ENCODE measurements around the gene COA5.
A peak's percentile ranks its signal among the peaks of the same experiment; 100 is the strongest.

COA5 gene

DNA sequence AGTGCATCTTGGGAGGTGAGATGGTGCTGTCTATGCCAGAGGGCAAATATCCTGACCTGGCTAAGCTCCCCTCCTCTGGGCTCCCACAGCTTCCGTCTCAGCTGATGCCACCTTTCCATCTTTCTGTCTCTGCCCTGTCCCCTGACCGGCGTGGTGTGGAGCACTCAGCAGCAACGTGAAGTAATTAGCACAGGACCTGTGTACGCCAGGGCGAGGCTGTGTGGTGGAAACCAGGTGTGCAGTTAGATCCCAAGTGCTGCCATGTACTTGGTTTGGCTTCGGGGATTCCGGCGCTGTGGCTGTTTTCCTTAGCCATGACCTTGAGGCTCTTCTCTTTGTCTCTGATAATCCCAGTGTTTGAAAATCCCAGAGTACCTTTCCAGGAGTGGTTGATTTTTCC is 36.5 kb downstream of the COA5 start:
- no peak for DNase-seq (ENCODE audit: low read depth)

DNA sequence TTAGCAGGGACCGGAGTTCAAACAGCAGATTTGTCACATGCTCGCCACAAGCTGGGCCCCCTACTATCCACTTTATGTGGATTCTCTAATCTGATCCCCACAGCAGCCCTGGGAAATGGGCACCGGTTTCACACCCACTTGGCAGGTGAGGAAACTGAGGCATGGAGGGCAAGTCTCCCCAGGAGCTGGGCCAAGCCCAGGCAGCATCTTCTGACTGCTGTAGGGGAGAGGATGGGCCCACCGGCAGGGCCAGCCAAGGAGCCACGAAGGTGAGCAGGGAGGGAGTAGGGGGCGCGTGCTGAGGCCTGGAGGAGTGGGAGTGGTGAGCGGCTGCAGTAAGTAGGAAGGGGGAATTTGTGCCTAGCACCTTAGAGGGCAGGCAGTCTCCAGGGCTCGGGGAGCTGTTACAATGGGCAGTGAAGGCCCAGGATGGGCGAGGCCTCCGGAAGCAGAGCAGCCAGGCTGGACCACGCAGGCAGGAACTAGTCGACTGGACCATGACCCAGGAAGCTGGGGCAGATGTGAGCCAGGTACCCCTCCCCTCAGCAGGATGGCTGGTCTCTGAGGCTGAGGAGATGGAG is 37.1 kb downstream of the COA5 start:
- no peak for DNase-seq (ENCODE audit: low read depth)

DNA sequence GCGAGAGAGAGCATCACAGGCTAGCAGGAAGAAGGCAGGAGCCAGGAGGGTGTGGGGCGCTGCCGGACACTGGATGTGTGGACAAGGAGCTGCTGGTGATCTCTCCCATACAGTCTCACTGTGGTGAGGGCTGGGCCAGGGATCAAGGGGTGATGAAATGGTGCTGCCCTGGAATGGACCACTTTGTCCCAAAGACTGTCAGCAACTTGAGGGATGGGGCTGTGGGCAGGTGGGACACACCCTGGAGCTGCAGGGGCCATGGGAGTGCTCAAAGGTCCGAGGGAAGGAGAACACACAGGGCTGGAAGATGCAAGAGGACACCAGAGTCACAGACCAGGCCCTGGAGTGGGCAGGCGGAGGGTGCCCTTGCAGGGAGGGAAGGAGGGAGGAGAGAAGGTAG is 38.0 kb downstream of the COA5 start:
- no peak for DNase-seq (ENCODE audit: low read depth)

DNA sequence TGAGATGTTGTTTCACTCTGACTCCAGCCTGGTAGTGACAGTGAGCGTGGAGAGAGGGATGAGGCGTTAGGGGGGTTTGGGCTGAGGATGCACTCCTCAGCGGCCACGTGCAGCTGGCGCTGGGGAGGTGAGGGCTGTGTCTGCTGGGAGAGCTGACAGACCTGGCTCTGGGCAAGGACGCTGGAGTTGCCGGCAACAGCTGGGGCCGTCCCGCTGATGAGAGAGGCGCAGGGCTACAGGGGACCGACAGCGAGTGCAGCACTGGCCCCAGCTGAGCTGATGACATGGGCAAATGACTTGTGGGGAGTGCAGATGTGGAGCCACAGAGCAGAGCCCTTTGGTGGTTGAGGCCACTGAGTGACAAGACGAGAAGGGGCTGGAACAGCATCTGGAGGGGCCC is 38.4 kb downstream of the COA5 start:
- DNase-seq (ENCODE audit: low read depth): no peak

DNA sequence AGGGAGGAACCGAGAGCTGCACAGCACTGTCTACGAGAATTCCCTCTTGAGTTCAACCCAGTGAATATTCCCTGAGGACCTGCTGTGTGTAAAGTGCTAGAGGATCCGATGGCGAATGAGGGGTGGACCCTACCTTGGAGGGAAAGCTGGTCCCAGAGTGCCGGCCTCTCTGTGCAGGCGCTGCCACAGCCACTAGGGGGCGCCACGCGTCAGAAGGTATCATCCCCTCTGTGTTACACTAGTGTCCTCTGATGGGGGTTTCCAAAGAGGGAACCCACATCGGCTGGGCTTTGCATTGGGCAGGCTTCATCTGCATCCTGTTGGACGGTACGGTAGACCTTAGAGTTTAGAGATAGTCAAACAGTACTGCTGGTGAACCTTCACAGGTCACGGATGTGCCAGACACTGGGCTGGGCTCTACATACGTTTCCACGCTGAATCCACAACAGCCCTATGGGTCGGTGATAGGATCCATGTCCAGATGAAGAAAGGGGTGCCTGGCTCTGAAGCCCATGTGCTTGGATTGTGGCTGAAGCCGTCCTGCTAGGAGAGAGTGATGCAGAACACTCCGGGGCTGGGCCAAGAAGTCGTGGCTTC is 39.0 kb downstream of the COA5 start:
- DNase-seq (ENCODE audit: low read depth): peak; percentile 61

DNA sequence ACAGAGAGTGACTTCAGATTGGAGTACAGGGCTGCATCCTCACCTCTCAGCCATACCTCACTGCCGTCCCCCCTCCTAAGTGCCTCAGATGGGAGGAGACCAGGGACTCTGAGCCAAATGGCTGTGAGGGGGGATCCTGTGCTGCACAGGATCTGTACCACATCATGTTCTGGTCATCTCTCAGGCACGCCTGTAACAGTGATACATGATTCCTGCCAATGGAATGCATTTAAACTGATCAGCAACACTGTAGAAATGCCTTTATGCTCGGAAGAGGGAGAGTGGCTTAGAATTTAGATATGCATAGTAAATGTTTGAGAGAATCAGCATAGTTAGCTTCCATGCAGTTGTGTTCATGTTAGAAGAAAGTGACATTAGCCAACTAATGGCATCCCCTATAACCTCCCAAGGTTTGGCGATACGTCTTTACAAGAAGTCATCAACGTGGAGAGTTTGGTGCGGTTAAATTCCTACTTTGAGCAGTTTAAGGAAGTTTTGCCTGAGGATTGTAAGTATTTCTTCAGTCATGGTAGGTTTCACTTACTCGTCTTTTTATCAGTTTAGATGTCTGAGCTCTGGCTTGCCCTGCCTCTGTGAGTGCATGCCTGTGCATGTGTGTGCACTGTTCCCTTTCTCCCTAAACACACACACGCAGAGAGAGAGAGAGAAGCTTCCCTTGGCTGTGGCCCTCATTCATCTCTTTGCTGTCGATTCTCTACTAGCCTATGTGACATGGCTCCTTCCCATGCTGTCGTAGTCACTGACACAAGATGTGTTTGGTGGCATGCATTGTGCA is 40.0 kb downstream of the COA5 start:
- DNase-seq (ENCODE audit: low read depth): no peak

DNA sequence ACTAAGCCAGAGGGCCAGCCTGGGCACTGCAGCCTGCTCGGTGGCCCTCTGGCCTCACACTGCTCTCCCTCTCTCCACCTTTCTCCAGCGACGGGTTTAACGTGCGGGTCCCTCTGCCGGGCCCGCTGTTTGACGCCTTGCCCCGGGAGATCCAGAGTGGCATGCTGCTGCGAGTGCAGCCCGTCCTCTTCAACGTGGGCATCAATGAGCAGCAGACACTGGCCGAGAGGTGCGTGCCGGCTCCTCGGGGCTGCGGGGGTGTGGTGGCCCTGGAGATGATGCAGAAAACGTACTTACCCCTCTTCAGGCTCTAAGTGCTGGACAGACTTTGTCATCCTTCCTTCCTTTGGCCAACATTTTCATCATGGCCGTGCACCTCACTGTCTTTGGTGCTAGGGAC is 42.4 kb downstream of the COA5 start:
- DNase-seq (ENCODE audit: low read depth): no peak

DNA sequence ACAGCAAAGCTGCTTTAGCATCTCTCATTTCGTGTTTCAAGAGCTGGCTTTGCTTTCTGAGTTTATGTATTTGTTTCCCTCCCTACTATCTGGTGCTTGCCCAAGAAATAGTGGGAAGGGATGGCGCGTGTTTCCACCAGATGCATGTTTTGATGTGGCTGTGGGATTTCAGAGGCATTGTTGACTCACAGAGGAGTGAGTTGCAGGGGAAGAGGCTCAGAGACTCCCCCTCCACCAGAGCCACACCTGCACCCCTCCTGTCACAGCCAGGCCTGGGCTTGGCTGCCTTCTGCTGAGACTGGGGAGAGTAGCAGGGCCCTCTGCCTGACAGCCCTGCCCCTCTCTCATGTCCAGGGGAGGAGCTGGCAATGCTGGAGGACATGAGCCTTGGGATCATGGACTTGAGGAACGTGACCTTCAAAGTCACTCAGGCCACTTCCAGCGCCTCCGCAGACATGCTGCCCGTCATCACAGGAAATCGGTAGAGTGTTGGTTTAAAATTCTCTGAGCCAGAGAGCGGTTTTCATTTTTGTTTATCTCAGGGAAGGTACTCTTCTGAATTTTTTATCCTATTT is 42.9 kb downstream of the COA5 start:
- DNase-seq (ENCODE audit: low read depth): no peak

DNA sequence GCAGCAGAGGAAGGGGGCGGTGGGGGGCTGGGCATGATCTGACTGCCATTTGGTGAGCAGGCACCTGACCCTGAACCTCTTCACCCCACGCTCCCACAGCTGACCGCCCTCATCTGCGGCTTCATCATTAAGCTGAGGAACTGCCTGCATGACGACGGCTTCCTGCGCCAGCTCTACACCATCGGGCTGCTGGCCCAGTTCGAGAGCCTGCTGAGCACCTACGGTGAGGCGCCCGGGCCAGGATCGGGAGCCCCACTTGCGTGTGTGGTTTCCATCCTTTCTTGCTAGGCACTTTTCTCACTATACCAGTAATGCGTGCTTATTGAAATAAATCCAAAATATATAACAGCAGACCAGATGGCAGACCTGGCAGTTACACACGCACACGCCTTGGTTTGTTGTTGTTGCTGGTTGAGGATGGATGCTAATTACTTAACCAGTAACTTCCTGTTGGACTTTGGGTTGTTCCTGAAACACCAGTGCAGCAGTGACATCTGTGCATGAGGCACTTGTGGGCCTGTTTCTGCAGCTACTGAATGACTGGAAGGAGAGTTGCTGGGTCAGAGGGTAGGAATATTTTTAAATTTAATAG is 43.7 kb downstream of the COA5 start:
- no peak for DNase-seq (ENCODE audit: low read depth)

DNA sequence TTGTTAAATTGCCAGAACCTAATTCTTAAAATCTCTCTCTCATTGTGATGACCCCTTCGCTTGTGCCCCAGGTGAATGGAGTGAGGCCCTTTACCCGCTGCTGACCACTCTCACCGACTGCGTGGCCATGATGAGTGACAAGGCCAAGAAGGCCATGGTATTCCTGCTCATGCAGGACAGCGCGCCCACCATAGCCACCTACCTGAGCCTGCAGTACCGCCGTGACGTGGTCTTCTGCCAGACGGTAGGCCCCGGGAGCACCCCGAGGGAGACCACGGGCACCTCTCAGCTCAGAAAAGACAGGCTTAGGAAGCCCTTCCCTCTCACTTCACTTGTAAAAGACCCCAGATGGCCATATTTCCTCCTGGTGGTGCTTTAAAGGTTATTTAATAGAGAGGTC is 44.9 kb downstream of the COA5 start:
- no peak for DNase-seq (ENCODE audit: low read depth)

DNA sequence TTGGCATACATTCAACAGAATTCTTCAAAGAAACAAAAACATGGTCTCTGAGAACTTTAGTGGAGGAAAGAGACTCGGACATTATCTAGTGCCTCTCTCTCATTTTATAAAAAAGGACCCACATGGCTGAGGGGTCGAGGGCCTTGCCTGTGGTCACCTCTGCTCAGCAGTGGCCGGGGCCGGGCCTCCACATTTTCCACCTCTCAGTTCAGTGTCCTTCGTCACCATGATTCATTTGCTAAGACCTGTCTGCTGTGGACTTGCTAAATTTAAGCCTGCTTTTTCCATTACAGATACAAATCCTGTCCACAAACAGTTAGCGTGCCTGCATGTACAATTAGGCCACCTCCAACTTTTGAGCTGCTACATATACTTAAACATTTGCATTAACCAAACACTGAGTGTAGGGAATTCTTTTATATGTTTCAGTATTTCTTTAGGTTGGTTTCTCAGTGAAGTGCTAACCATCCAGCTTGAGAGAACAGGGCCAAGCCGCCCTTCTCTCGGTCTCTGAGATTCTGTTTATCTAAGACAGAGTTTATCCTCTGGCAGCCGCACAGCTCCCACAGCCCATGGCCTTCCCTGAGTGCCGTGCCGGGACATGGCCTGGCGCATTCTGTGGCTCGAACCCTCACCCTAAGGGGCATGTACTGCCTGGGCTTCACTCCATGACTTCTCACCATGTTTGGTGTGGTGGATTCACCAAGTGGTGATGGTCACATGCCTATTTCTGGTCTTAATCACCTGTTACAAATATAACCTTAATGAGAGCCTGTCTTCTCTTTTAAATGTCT is 46.2 kb downstream of the COA5 start:
- no peak for DNase-seq (ENCODE audit: low read depth)

DNA sequence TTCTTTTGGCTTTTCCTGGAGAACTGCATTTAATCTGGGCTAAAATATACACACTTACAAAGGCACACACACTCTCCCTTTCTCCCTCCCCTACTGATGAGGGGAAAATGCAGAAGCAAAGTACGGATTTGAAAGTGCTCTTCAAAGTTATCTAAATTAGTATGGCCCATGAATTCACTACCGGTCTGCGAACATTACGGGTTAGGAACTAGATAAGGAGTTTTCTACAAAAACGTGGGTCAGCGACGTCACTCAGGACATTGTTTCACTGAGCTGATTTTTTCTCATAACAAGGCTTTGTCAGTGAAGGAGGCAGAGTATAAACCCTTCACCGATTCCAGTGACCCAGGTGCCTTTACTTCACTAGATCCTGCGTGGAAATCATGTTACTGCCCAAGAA is 47.3 kb downstream of the COA5 start:
- DNase-seq (ENCODE audit: low read depth): no peak

DNA sequence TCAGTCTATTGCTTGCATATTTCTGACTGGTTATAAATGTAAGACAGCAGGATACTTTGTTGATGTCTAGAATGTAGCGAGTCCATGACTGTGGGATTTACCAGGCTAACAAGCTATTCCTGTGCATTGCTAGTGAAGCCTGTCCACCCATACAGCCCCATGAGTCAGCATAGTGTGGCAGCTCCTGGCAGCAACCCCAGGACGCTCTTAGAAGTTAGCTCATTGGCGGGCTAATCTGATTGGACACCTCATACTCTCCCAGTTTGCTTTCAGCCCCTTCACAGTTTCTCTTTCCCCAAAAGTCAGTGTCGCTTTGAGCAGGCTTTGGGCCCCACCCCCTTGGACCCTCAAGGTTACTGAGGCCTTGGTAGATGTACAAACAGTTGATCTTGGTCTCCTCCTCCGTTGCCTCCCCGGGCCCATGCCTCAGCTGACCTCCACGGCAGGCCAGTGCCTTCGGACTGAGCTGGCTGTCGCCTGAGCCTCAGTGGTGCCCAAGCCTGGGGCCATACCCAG is 48.0 kb downstream of the COA5 start:
- DNase-seq (ENCODE audit: low read depth): no peak

DNA sequence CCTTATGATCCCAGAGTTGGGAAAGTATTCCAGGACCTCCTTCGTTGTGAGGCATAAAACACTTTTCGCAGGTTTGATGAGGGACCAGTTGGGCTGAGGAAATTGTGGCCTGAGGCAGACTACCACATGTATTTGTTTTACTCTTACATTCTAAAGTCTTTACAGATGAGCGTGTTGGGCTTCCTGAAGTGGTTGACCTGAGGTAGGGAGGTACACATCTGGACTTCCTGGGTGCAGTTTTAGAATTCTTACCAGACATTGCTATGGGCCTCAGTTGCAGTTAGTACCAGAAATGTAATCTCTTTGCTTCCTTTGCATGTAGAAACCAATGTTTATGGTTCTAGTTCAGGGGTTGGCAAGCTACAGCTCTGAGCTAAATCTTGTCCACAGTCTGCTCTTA is 48.7 kb downstream of the COA5 start:
- DNase-seq (ENCODE audit: low read depth): no peak

DNA sequence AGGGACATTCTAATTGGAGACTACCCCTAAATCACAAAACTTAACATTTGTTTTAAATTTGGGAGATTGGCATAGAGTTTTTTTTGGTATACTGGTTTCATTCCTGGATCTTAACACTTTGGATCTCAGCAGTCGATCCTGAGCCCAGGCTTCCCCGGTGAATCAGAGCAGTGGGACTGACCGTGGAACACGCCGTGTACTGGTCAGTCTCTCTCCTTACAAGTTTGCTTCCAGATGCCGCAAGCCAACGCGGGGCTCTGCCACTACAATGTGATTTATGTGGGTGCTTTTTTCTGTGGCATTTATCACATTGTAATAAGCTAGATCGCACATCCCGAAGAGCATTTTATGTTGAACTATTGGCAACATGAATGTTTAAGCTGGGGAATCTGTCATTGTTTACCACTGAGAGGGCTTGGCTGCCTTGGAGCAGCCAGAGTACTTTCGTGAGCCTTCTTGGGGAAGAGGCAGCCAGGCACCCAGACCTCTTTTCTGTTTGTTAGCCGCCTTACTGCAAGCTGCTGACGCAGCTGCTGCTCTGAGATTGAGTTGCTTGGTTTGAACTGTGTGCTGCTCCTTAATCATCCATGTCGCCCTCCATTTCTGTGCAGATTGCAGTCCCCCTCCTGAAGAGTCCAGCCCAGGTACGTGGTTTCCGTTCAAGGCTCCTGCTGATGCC is 49.3 kb downstream of the COA5 start:
- no peak for DNase-seq (ENCODE audit: low read depth)

DNA sequence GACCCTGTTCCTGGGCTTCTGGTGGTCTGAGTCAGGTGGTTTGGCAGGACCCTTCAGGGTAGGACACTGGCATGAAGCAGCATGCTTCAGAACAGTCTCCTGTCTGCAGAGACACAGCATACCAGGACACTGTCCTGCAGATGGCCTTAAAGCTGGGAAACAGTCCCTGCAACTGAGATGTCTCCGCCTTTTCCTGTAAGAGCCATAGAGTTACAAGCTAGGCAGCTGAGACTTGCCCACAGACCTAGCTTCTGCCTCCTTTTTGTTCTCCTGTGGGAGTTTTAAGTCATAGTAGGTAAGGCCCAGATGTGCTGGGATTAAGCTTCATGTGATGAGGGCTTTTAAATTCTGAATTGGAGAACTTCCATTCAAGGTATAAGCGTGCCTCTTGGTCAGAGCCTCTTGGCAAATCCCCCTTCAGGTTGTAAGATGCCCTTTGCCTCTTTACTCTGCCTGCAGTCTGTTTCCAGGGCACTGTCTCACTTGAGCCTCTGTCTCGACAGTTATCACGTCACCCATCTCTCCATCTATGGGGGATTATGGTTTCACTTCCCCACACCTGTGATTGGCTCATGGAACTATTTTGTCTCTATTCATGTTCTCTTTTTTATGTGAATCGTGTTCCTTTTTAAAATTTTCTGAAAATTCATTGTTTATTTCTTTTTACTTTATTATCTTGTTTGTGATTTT is 51.8 kb downstream of the COA5 start:
- no peak for DNase-seq (ENCODE audit: low read depth)

DNA sequence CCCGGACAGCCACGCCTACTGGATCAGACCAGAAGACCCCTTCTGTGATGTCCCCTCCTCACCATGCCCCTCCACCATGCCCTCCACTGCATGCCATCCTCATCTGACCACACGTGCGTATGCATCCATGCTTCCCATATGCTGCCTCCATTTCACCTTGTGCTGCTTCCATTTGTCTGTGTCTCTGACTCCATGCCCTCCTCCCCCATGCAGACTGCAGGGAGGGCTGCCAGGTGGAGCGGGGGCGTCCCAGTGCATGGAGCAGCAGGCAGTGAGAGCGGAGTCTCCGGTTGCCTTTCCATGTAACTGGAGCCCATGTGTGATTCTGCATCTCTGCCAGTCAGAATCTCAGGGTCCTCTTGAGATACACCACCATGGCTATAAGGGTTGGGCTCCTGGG is 52.6 kb downstream of the COA5 start:
- no peak for DNase-seq (ENCODE audit: low read depth)

DNA sequence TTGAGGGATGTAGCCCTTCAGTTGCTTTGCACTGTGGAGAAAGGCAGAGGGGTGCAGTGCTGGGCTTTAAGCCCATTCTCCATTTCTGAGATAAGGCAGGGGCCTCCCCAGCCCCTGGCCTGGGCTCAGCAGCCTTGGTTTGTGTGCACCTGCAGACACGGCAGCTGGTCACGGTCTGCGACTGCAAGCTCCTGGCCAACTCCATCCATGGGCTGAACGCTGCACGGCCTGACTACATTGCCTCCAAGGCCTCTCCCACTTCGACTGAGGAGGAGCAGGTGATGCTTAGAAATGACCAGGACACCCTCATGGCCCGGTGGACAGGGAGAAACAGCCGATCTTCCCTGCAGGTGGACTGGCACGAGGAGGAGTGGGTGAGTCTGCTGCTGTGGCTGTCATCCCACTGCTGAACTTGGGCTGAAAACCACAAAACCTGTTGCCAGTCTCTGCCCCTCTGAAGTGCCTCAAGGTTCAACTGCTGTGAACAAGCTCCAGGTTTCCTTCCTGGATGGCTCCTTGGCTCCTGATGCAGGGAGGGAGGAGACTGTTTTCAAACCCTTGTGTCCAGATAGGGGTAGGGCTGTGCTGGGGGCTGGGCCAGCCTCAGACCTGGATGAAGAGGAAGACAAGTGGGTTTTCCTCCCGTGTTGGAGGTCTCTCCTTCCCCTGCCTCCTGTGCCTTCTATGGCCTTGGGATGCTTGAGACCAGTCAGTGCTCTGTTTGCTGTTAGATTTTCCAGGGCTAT is 54.0 kb downstream of the COA5 start:
- no peak for DNase-seq (ENCODE audit: low read depth)

DNA sequence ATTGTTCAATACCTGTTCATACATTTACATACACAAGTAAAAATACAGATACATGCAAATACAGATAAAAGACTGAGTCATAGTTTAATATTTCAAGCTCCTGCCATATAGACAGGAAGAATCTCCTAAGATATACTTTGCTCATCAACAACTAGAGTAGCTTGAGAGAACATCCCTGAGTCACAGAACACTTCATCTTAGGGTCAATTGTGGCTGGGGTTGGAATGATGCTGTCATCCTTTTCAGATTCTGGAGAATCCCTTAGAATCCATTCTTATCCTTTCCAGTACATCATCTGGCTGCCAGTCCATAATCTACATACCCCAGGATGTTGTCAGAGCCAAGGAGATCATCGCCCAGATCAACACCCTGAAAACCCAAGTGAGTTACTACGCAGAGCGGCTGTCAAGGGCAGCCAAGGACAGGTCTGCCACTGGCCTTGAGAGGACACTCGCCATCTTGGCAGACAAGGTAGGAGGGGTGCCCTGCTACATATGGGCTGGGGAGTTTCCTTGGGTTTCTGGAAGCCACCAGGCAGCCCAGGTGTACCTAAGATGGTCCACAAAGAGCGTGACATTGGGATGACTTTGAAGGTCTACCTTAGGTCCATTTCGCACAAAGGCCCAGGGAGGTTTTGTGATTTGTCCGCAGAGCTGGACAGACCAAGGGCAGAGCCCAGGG is 55.7 kb downstream of the COA5 start:
- no peak for DNase-seq (ENCODE audit: low read depth)
